ENCODE results near the gene COL6A2. TPM values are rescaled to one million over a fixed set of nuclear protein-coding genes. Genes with fewer than 3 reads are reported as not detected.

The COL6A2 gene
- total RNA-seq, 1 experiment from 2014 or later: 111 TPM

DNA sequence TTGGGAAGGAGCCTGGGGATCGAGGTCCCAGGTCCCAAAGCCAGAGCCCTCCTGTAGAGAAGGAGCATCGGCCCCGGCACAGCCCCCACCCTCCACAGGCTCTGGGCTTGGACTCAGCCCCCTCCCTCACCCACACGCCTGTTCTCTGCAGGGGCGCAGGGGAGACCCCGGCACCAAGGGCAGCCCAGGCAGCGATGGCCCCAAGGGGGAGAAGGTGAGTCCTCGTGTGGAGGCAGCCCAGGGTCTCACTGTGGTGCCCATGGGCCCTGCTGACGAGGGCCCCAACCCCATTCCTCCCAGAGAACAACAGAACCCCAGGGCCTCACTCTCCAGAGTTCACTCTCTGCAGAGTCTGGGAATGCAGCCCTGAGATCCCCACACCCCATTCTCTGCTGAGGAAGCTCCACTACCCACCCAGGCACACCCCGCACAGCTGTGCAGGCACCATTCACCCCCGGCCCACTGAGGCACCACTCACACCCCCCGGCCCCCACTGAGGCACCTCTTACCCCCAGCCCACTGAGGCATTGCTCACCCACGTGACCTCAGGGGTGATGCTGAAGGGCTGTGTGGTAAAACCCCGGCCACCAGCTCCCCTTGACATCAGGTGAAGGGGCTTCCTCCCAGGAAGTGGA is 21.8 kb downstream of the COL6A2 start:
- DNase-seq (ENCODE audit: low spot score) (peak; percentile 3), ATAC-seq (no peak)
- CTCF ChIA-PET: no interaction called here
- POLR2A ChIA-PET: no interaction called here
- no peaks in the 10 kb centered on the region for H3K27me3 Mint-ChIP-seq (ENCODE audit: low read depth)
- no peak overlapping the region for H3K4me3 Mint-ChIP-seq
- H3K4me1 Mint-ChIP-seq: no peaks in the 10 kb centered on the region
- H3K9me3 Mint-ChIP-seq: 0 out of 2 replicates have a peak, but pooled peaks cover 3% of the 10 kb centered on the region
- no peak overlapping the region for H3K27ac Mint-ChIP-seq
- TF ChIP-seq MXD4 (CRISPR knock-in tag; IDR thresholded peaks at IDR 0.05; ENCODE audit: borderline replicate concordance): no peak
- TF ChIP-seq, protein P1, sequence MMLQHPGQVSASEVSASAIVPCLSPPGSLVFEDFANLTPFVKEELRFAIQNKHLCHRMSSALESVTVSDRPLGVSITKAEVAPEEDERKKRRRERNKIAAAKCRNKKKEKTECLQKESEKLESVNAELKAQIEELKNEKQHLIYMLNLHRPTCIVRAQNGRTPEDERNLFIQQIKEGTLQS (CRISPR knock-in tag; conservative IDR thresholded peaks at IDR 0.05): no peak
- no peak for TF ChIP-seq KAT7 (CRISPR knock-in tag; IDR thresholded peaks at IDR 0.05; ENCODE audit: borderline replicate concordance)
- TF ChIP-seq, protein P2, sequence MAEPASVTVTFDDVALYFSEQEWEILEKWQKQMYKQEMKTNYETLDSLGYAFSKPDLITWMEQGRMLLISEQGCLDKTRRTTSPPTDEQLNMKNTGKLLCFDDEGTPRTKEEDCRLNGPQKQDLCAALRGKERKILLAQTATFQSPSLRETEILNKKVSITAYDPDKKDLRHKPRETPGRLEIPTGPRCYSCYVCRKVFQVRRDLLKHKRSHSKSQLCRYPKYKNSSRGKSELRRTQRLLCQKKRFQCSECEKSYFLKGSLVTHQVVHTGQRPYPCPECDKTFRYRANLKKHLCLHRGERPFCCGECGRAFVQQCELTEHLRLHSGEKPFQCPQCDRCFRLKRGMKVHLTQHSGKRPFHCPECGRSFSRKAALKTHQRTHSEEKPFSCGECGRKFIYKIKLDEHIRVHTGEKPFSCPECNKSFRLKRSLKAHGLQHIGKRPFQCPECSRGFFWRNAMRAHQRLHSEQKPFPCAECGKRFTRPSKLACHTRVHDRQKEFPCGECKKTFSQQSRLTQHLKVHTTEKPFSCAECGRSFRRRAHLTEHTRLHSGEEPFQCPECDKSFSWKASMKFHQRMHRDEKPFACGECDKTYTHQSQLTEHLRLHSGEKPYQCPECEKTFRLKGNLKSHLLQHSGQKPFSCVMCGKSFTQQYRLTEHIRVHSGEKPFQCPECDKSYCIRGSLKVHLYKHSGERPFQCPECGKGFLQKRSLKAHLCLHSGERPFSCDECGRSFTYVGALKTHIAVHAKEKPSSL (CRISPR knock-in tag; conservative IDR thresholded peaks at IDR 0.05): no peak
- TF ChIP-seq GTF2I (CRISPR knock-in tag; conservative IDR thresholded peaks at IDR 0.05): no peak
- no peak for TF ChIP-seq ZNF232 (CRISPR knock-in tag; IDR thresholded peaks at IDR 0.05)
- TF ChIP-seq STAT6 (CRISPR knock-in tag; conservative IDR thresholded peaks at IDR 0.05; ENCODE audit: low read depth): no peak
- TF ChIP-seq E2F1 (CRISPR knock-in tag; IDR thresholded peaks at IDR 0.05): no peak
- no peak for TF ChIP-seq ZNF121 (CRISPR knock-in tag; IDR thresholded peaks at IDR 0.05)
- TF ChIP-seq SOX15 (CRISPR knock-in tag; IDR thresholded peaks at IDR 0.05): no peak
- TF ChIP-seq PREB (CRISPR knock-in tag; IDR thresholded peaks at IDR 0.05; ENCODE audit: borderline replicate concordance): no peak
- TF ChIP-seq ZNF317 (CRISPR knock-in tag; IDR thresholded peaks at IDR 0.05; ENCODE audit: borderline replicate concordance, low read depth): no peak
- TF ChIP-seq NFE2L1 (CRISPR knock-in tag; IDR thresholded peaks at IDR 0.05): no peak
- no peak for TF ChIP-seq ZNF671 (CRISPR knock-in tag; IDR thresholded peaks at IDR 0.05)
- TF ChIP-seq ELF4 (CRISPR knock-in tag; IDR thresholded peaks at IDR 0.05; ENCODE audit: low read depth): no peak
- no peak for TF ChIP-seq NFATC4 (CRISPR knock-in tag; IDR thresholded peaks at IDR 0.05)
- no peak for TF ChIP-seq E2F4 (CRISPR knock-in tag; IDR thresholded peaks at IDR 0.05; ENCODE audit: borderline replicate concordance, low read depth)
- no peak for TF ChIP-seq HMGXB4 (CRISPR knock-in tag; IDR thresholded peaks at IDR 0.05)
- peaks cover 14% of the 10 kb centered on the region for H3K36me3 Mint-ChIP-seq
